ENCODE data around the gene RAD52. TPM values are rescaled to one million over a fixed set of nuclear protein-coding genes. Genes with fewer than 3 reads are reported as not detected.

RAD52 gene
- polyA plus RNA-seq, 1 donor from 2014 or later, result 25.5 TPM

GRCh38 chr12:909861-910260, 39.6 kb downstream of the RAD52 start:
- H3K9ac ChIP-seq (ENCODE audit: low read length), result no peak overlapping the region

GRCh38 chr12:907413-908185, 41.9 kb downstream of the RAD52 start:
- H3K9ac ChIP-seq (ENCODE audit: low read length), result no peak overlapping the region
- TF ChIP-seq MXI1 (conservative IDR thresholded peaks at IDR 0.05; ENCODE audit: poor library complexity, severe bottlenecking), result no peak
- no peak for TF ChIP-seq RAD21 (conservative IDR thresholded peaks at IDR 0.05)
- no peak overlapping the region for H2AFZ ChIP-seq (ENCODE audit: low read depth, low read length)
- H4K20me1 ChIP-seq (ENCODE audit: insufficient read depth), result no peaks in the 10 kb centered on the region
- no peaks in the 10 kb centered on the region for H3K9me2 ChIP-seq (ENCODE audit: insufficient read depth, low read length)
- no peaks in the 10 kb centered on the region for H3K79me2 ChIP-seq (replicated peaks; ENCODE audit: insufficient read depth, low read length)
- no peak overlapping the region for H3K4me2 ChIP-seq (ENCODE audit: low read length)
- no peaks in the 10 kb centered on the region for H3K9me3 ChIP-seq (ENCODE audit: low read length)
- H3K36me3 ChIP-seq (ENCODE audit: insufficient read depth, low read length), result peaks cover 5% of the 10 kb centered on the region
- no peak overlapping the region for H3K27ac ChIP-seq (ENCODE audit: low read length)
- no peaks in the 10 kb centered on the region for H3F3A ChIP-seq (ENCODE audit: insufficient read depth, low read length, poor library complexity, severe bottlenecking)
- no peak overlapping the region for H3K4me3 ChIP-seq (ENCODE audit: low read length)
- H3K27me3 ChIP-seq (ENCODE audit: insufficient read depth, low read depth, low read length), result no peaks in the 10 kb centered on the region

More at GRCh38 chr12:909861-910260, 39.6 kb downstream of the RAD52 start:
- no peaks in the 10 kb centered on the region for H3K9me2 ChIP-seq (ENCODE audit: insufficient read depth, low read length)
- H3K36me3 ChIP-seq (ENCODE audit: insufficient read depth, low read length), result peaks cover 12% of the 10 kb centered on the region
- H3K79me2 ChIP-seq (replicated peaks; ENCODE audit: insufficient read depth, low read length), result no peaks in the 10 kb centered on the region
- no peak overlapping the region for H3K4me3 ChIP-seq (ENCODE audit: low read length)
- no peaks in the 10 kb centered on the region for H3K9me3 ChIP-seq (ENCODE audit: low read length)
- H4K20me1 ChIP-seq (ENCODE audit: insufficient read depth), result no peaks in the 10 kb centered on the region
- H3K4me2 ChIP-seq (ENCODE audit: low read length), result no peak overlapping the region
- no peaks in the 10 kb centered on the region for H3K27me3 ChIP-seq (ENCODE audit: insufficient read depth, low read depth, low read length)
- no peaks in the 10 kb centered on the region for H3F3A ChIP-seq (ENCODE audit: insufficient read depth, low read length, poor library complexity, severe bottlenecking)
- TF ChIP-seq MXI1 (conservative IDR thresholded peaks at IDR 0.05; ENCODE audit: poor library complexity, severe bottlenecking), result no peak
- TF ChIP-seq EP300 (conservative IDR thresholded peaks at IDR 0.05; ENCODE audit: poor library complexity, severe bottlenecking), result no peak
- TF ChIP-seq SMC3 (conservative IDR thresholded peaks at IDR 0.05; ENCODE audit: poor library complexity), result no peak
- no peak for TF ChIP-seq POLR2AphosphoS5 (IDR thresholded peaks at IDR 0.05)
- no peak for TF ChIP-seq EZH2 (IDR thresholded peaks at IDR 0.05; ENCODE audit: borderline replicate concordance, insufficient read depth, low read length, poor library complexity, severe bottlenecking)
- no peak for TF ChIP-seq TAF1 (IDR thresholded peaks at IDR 0.05; ENCODE audit: low read depth)
- H2AFZ ChIP-seq (ENCODE audit: low read depth, low read length), result no peak overlapping the region
- no peak overlapping the region for H3K27ac ChIP-seq (ENCODE audit: low read length)

GRCh38 chr12:906062-906585, 43.4 kb downstream of the RAD52 start:
- Histone ChIP-seq H3K79me2 (replicated peaks; ENCODE audit: insufficient read depth, low read length) (no peaks in the 10 kb centered on the region), H3K9me3 (ENCODE audit: low read length) (no peaks in the 10 kb centered on the region), H3K4me3 (ENCODE audit: low read length) (no peak overlapping the region), H3K9me2 (ENCODE audit: insufficient read depth, low read length) (no peaks in the 10 kb centered on the region), H3F3A (ENCODE audit: insufficient read depth, low read length, poor library complexity, severe bottlenecking) (no peaks in the 10 kb centered on the region), H2AFZ (ENCODE audit: low read depth, low read length) (no peak overlapping the region), H4K20me1 (ENCODE audit: insufficient read depth) (no peaks in the 10 kb centered on the region), H3K27ac (ENCODE audit: low read length) (no peak overlapping the region), H3K9ac (ENCODE audit: low read length) (no peak overlapping the region), H3K27me3 (ENCODE audit: insufficient read depth, low read depth, low read length) (no peaks in the 10 kb centered on the region), H3K36me3 (ENCODE audit: insufficient read depth, low read length) (peaks cover 5% of the 10 kb centered on the region), H3K4me2 (ENCODE audit: low read length) (no peak overlapping the region)
- TF ChIP-seq CTCF (IDR thresholded peaks at IDR 0.05; ENCODE audit: poor library complexity, severe bottlenecking) (no peak), EP300 (conservative IDR thresholded peaks at IDR 0.05; ENCODE audit: poor library complexity, severe bottlenecking) (no peak), RAD21 (conservative IDR thresholded peaks at IDR 0.05) (no peak)

All from neural cell (in vitro differentiated cells).